Coronary artery (tissue), 2 donors: ENCODE results near the gene UVSSA.

Source experiments
- DNase-seq: peaks from one replicate; pipeline ENCODE4 v3.0.0-alpha.2; 2017; ENCODE audit warnings: low spot score
- H3K27ac ChIP-seq, 2 donors: fragments of 200-600 bp; sonication (generic); one replicate each; pipeline ENCODE4 v1.5.1; 2016 to 2019
- H3K4me3 ChIP-seq: fragments of 200-600 bp; sonication (generic); 2 replicates; pipeline ENCODE4 v1.5.1; 2016; ENCODE audit warnings: mild to moderate bottlenecking, moderate library complexity
- CTCF ChIP-seq: fragments of 200-600 bp; sonication (generic); IDR thresholded peaks from one replicate; pipeline ENCODE4 v1.5.1; 2019; ENCODE audit warnings: antibody characterized with exemption

The UVSSA gene

GRCh38 chr4:1340181-1340747, 6.7 kb upstream of the UVSSA start:
- Histone ChIP-seq H3K4me3 (no peak overlapping the region), H3K27ac (no peak overlapping the region)
- no peak for DNase-seq
- TF ChIP-seq CTCF: no peak

GRCh38 chr4:1340861-1341260, 6.1 kb upstream of the UVSSA start:
- Histone ChIP-seq H3K27ac (no peak overlapping the region), H3K4me3 (no peak overlapping the region)
- TF ChIP-seq CTCF: no peak
- DNase-seq: no peak

- TF ChIP-seq CTCF: no peak
- Histone ChIP-seq H3K4me3 (no peak overlapping the region), H3K27ac (no peak overlapping the region)
- no peak for DNase-seq
Measured at GRCh38 chr4:1342003-1342402, 5.0 kb upstream of the UVSSA start.

GRCh38 chr4:1344696-1345095, 2.3 kb upstream of the UVSSA start:
- Histone ChIP-seq H3K4me3 (no peak overlapping the region), H3K27ac (no peak overlapping the region)
- TF ChIP-seq CTCF: no peak
- DNase-seq: no peak

GRCh38 chr4:1345903-1346780, 866 bp upstream of the UVSSA start:
- H3K4me3 ChIP-seq: peak overlapping the region; percentile 95
- TF ChIP-seq CTCF: no peak
- DNase-seq: peak; percentile 82
- H3K27ac ChIP-seq: peak overlapping the region; percentile 88 to 100

- peak; percentile 92 for DNase-seq
Measured at GRCh38 chr4:1347410-1347864, 429 bp downstream of the UVSSA start.

More at GRCh38 chr4:1347410-1347864, 429 bp downstream of the UVSSA start:
- no peak for TF ChIP-seq CTCF
- H3K27ac ChIP-seq: peak overlapping the region; percentile 94 to 100
- peak overlapping the region; percentile 95 for H3K4me3 ChIP-seq
